HepG2 (cell line): ENCODE results near the gene LASP1. TPM values are rescaled to one million over a fixed set of nuclear protein-coding genes. Genes with fewer than 3 reads are reported as not detected.
A peak's percentile ranks its signal among the peaks of the same experiment; 100 is the strongest.

ENCODE experiments used
- CENPX ChIP-seq: sonication (generic); formaldehyde crosslinking; IDR thresholded peaks from 2 replicates; pipeline ENCODE4 v1.9.0; 2021; ENCODE audit warnings: mild to moderate bottlenecking, missing genetic modification reagents, moderate library complexity
- HMGXB3 ChIP-seq: sonication (generic); formaldehyde crosslinking; IDR thresholded peaks from 2 replicates; pipeline ENCODE4 v1.4.0; 2020; ENCODE audit warnings: missing genetic modification reagents, borderline replicate concordance
- HOXA9 ChIP-seq: sonication (generic); formaldehyde crosslinking; IDR thresholded peaks from 2 replicates; pipeline ENCODE4 v1.8.1; 2022; ENCODE audit warnings: missing genetic modification reagents, mild to moderate bottlenecking, moderate library complexity, borderline replicate concordance
- IRF9 ChIP-seq: sonication (generic); formaldehyde crosslinking; IDR thresholded peaks from 2 replicates; pipeline ENCODE4 v1.8.0; 2022; ENCODE audit warnings: missing genetic modification reagents, mild to moderate bottlenecking, borderline replicate concordance
- PAX8 ChIP-seq: sonication (generic); formaldehyde crosslinking; IDR thresholded peaks from 2 replicates; pipeline ENCODE4 v1.8.0; 2022; ENCODE audit warnings: mild to moderate bottlenecking, missing genetic modification reagents, borderline replicate concordance
- POGZ ChIP-seq: sonication (generic); formaldehyde crosslinking; IDR thresholded peaks from 2 replicates; pipeline ENCODE4 v1.4.0; 2020; ENCODE audit warnings: mild to moderate bottlenecking, missing genetic modification reagents
- POLR2G ChIP-seq: fragments of 200-400 bp; formaldehyde crosslinking; IDR thresholded peaks from 2 replicates; pipeline ENCODE4 v1.6.1; 2018; ENCODE audit warnings: mild to moderate bottlenecking, low read depth, low read length, moderate library complexity
- SOX13 ChIP-seq, 3 experiments: fragments of 450-650 bp in 1 of 3; sonication (generic) in 1 of 3; formaldehyde crosslinking in 1 of 3; IDR thresholded peaks in 2 of 3; conservative IDR thresholded peaks in 1 of 3; 2 replicates each; pipeline versions ENCODE4 v1.5.0 to v1.6.1; 2016 to 2020; ENCODE audit warnings: antibody characterized with exemption in 1 of 3, mild to moderate bottlenecking in 1 of 3, missing compliant biosample characterization in 1 of 3, missing genetic modification reagents in 1 of 3, moderate library complexity in 1 of 3
- SRY ChIP-seq: sonication (generic); formaldehyde crosslinking; IDR thresholded peaks from 2 replicates; pipeline ENCODE4 v1.8.0; 2022; ENCODE audit warnings: mild to moderate bottlenecking, missing genetic modification reagents
- ZNF264 ChIP-seq: sonication (generic); formaldehyde crosslinking; IDR thresholded peaks from 2 replicates; pipeline ENCODE4 v1.4.0; 2020; ENCODE audit warnings: missing genetic modification reagents
- ZNF326 ChIP-seq: sonication (generic); formaldehyde crosslinking; IDR thresholded peaks from 2 replicates; pipeline ENCODE4 v1.4.0; 2020; ENCODE audit warnings: missing genetic modification reagents, borderline replicate concordance
- ZNF333 ChIP-seq: sonication (generic); formaldehyde crosslinking; IDR thresholded peaks from 2 replicates; pipeline ENCODE4 v1.4.0; 2020; ENCODE audit warnings: mild to moderate bottlenecking, missing genetic modification reagents, borderline replicate concordance
- ZNF446 ChIP-seq: sonication (generic); formaldehyde crosslinking; IDR thresholded peaks from 2 replicates; pipeline ENCODE4 v1.5.0; 2020; ENCODE audit warnings: mild to moderate bottlenecking, missing genetic modification reagents
- ZNF501 ChIP-seq: sonication (generic); formaldehyde crosslinking; IDR thresholded peaks from 2 replicates; pipeline ENCODE4 v1.5.1; 2020; ENCODE audit warnings: mild to moderate bottlenecking, moderate library complexity, missing genetic modification reagents
- ZNF556 ChIP-seq: sonication (generic); formaldehyde crosslinking; IDR thresholded peaks from 2 replicates; pipeline ENCODE4 v1.4.0; 2020; ENCODE audit warnings: mild to moderate bottlenecking, missing genetic modification reagents, borderline replicate concordance
- ZNF737 ChIP-seq: sonication (generic); formaldehyde crosslinking; IDR thresholded peaks from 2 replicates; pipeline ENCODE4 v1.5.0; 2020; ENCODE audit warnings: missing genetic modification reagents, mild to moderate bottlenecking, borderline replicate concordance
- ZNF75D ChIP-seq: sonication (generic); formaldehyde crosslinking; IDR thresholded peaks from 2 replicates; pipeline ENCODE4 v1.8.1; 2023; ENCODE audit warnings: missing genetic modification reagents, mild to moderate bottlenecking, borderline replicate concordance
- ZNF772 ChIP-seq: sonication (generic); formaldehyde crosslinking; IDR thresholded peaks from 2 replicates; pipeline ENCODE4 v1.5.0; 2020; ENCODE audit warnings: mild to moderate bottlenecking, missing genetic modification reagents
- ZNF781 ChIP-seq: sonication (generic); formaldehyde crosslinking; IDR thresholded peaks from 2 replicates; pipeline ENCODE4 v1.5.1; 2020; ENCODE audit warnings: borderline replicate concordance, mild to moderate bottlenecking, missing genetic modification reagents; ENCODE audit errors: not compliant biosample characterization
- polyA plus RNA-seq, 8 experiments: library from polyadenylated mRNA; depleted of rRNA in 3 of 8; stranded (reverse) in 7 of 8; unstranded in 1 of 8; fragments of >200 nt; fragmentation: Illumina TruSeq in 4 of 8; extraction: Trizol in 4 of 8; gene quantifications; 2 replicates each; pipeline versions ENCODE4 v1.2.1 to v1.2.3, GENCODE V29; 2011 to 2016; ENCODE audit warnings: low read depth in 4 of 8, missing spikeins in 1 of 8, mixed read lengths in 1 of 8; ENCODE audit not compliant: insufficient read depth in 1 of 8
- total RNA-seq, 5 experiments: library from RNA; depleted of rRNA; stranded (reverse); fragments of >200 nt; fragmentation: Illumina TruSeq; extraction: Trizol; gene quantifications; 2 replicates each; pipeline ENCODE4 v1.2.3, GENCODE V29; 2016; ENCODE audit warnings: low read depth in 1 of 5

The LASP1 gene
- total and polyA plus RNA-seq, 2 of the 13 experiments (the other 11 are each of a cell fraction or from before 2014, with no cell fraction given) = 70.1 to 97.0 TPM

- no peak; the same call in 1 of the 2 replicates for TF ChIP-seq POGZ
- TF ChIP-seq ZNF556 (CRISPR knock-in tag) = 0 out of 2 replicates have a peak, but pooled peaks have one; percentile 24
- no peak; the same call in 1 of the 2 replicates for TF ChIP-seq ZNF446
- no peak for TF ChIP-seq PAX8
- no peak for TF ChIP-seq CENPX (CRISPR knock-in tag)
- 0 out of 2 replicates have a peak, but pooled peaks have one; percentile 8 for TF ChIP-seq ZNF333 (CRISPR knock-in tag)
- TF ChIP-seq ZNF772 (CRISPR knock-in tag) = peak; percentile 18; the same call in 1 of the 2 replicates
- no peak for TF ChIP-seq IRF9 (CRISPR knock-in tag)
- TF ChIP-seq SOX13 (IDR thresholded peaks at IDR 0.05) = no peak
- peak in 1 of 2 experiments; percentile 13; a peak in 1 of 4 replicates for TF ChIP-seq SOX13 (CRISPR knock-in tag; conservative IDR thresholded peaks at IDR 0.05 in 1 of 2, IDR thresholded peaks at IDR 0.05 in 1 of 2)
- no peak for TF ChIP-seq ZNF781 (CRISPR knock-in tag)
- TF ChIP-seq ZNF264 (CRISPR knock-in tag) = no peak
- TF ChIP-seq ZNF501 (CRISPR knock-in tag) = no peak
- 0 out of 2 replicates have a peak, but pooled peaks have one; percentile 3 for TF ChIP-seq SRY (CRISPR knock-in tag)
- no peak for TF ChIP-seq ZNF75D
- no peak for TF ChIP-seq HMGXB3 (CRISPR knock-in tag)
- TF ChIP-seq ZNF737 = 0 out of 2 replicates have a peak, but pooled peaks have one; percentile 27
- TF ChIP-seq ZNF326 = no peak
- TF ChIP-seq HOXA9 (CRISPR knock-in tag) = no peak
- no peak for TF ChIP-seq POLR2G
These were observed 654 bp downstream of the LASP1 start (continued) for GRCh38 chr17:38870259-38871165.
